GM23338 (cell line): Measurements from ENCODE around the gene NME3. TPM values are rescaled to one million over a fixed set of nuclear protein-coding genes. Genes with fewer than 3 reads are reported as not detected.

Experiments used
- ATAC-seq: fragments of 200-7000 bp; cut with Tn5 transposase; 3 replicates; pipeline ENCODE4 v1.9.1; 2020
- DNase-seq: peaks from one replicate; pipeline ENCODE4 v3.0.0-alpha.2; 2015; ENCODE audit warnings: low spot score
- H2AFZ ChIP-seq: fragments of 200-600 bp; sonication (generic); 2 replicates; pipeline ENCODE4 v1.8.0; 2016; ENCODE audit warnings: antibody characterized with exemption, mild to moderate bottlenecking, moderate library complexity
- H3F3A ChIP-seq: fragments of 200-600 bp; sonication (generic); replicated peaks from 2 replicates; pipeline ENCODE4 v1.8.0; 2017; ENCODE audit warnings: antibody characterized with exemption, mixed run types, low read depth
- H3K27ac ChIP-seq: fragments of 200-600 bp; sonication (generic); 2 replicates; pipeline ENCODE4 v1.6.1; 2016; ENCODE audit warnings: low read depth
- H3K27me3 ChIP-seq: fragments of 200-600 bp; sonication (generic); 2 replicates; pipeline ENCODE4 v1.8.0; 2016; ENCODE audit warnings: mild to moderate bottlenecking, mixed run types, moderate library complexity; ENCODE audit not compliant: insufficient read depth
- H3K36me3 ChIP-seq: fragments of 200-600 bp; sonication (generic); 2 replicates; pipeline ENCODE4 v1.8.0; 2016; ENCODE audit warnings: mild to moderate bottlenecking; ENCODE audit not compliant: insufficient read depth
- H3K4me1 ChIP-seq: fragments of 200-600 bp; sonication (generic); 2 replicates; pipeline ENCODE4 v1.8.0; 2016; ENCODE audit warnings: mild to moderate bottlenecking, moderate library complexity; ENCODE audit not compliant: insufficient read depth
- H3K4me2 ChIP-seq: fragments of 200-600 bp; sonication (generic); 2 replicates; pipeline ENCODE4 v1.7.1; 2017; ENCODE audit warnings: mixed run types
- H3K4me3 ChIP-seq: fragments of 200-600 bp; sonication (generic); 2 replicates; pipeline ENCODE4 v1.6.1; 2016; ENCODE audit warnings: mixed run types
- H3K79me2 ChIP-seq: fragments of 200-600 bp; sonication (generic); replicated peaks from 2 replicates; pipeline ENCODE4 v1.8.0; 2017; ENCODE audit warnings: mild to moderate bottlenecking; ENCODE audit not compliant: insufficient read depth
- H3K9me2 ChIP-seq: fragments of 200-600 bp; sonication (generic); 2 replicates; pipeline ENCODE4 v1.8.0; 2017; ENCODE audit not compliant: insufficient read depth
- H4K20me1 ChIP-seq: fragments of 200-600 bp; sonication (generic); replicated peaks from 2 replicates; pipeline ENCODE4 v1.8.0; 2017; ENCODE audit warnings: mild to moderate bottlenecking; ENCODE audit not compliant: insufficient read depth
- H3K27ac Mint-ChIP-seq: 2 replicates; pipeline ENCODE4 v1.8.0; 2020; ENCODE audit warnings: inconsistent platforms, mild to moderate bottlenecking, moderate library complexity, mixed read lengths
- H3K27me3 Mint-ChIP-seq: 3 replicates; pipeline ENCODE4 v1.8.0; 2022; ENCODE audit warnings: low read depth, mild to moderate bottlenecking, moderate library complexity, mixed read lengths, inconsistent platforms; ENCODE audit not compliant: insufficient read depth, poor library complexity
- H3K36me3 Mint-ChIP-seq: 3 replicates; pipeline ENCODE4 v1.8.0; 2021; ENCODE audit warnings: low read depth, mild to moderate bottlenecking, inconsistent platforms, moderate library complexity, mixed read lengths
- H3K4me1 Mint-ChIP-seq: 3 replicates; pipeline ENCODE4 v1.8.0; 2020; ENCODE audit warnings: mild to moderate bottlenecking, inconsistent platforms, mixed read lengths
- H3K4me3 Mint-ChIP-seq: 3 replicates; pipeline ENCODE4 v1.8.0; 2021; ENCODE audit warnings: moderate library complexity, mild to moderate bottlenecking, inconsistent platforms, mixed read lengths
- H3K9me3 Mint-ChIP-seq: 3 replicates; pipeline ENCODE4 v1.8.0; 2020; ENCODE audit warnings: moderate library complexity, mild to moderate bottlenecking, inconsistent platforms, mixed read lengths
- CREB1 ChIP-seq: fragments of 250-450 bp; sonication (Bioruptor Pico); IDR thresholded peaks from 2 replicates; pipeline ENCODE4 v1.5.0; 2020; ENCODE audit warnings: low read depth, mild to moderate bottlenecking, moderate library complexity
- EZH2 ChIP-seq: fragments of 200-600 bp; sonication (generic); IDR thresholded peaks from one replicate; pipeline ENCODE4 v1.8.0; 2017; ENCODE audit warnings: antibody characterized with exemption, mild to moderate bottlenecking, low read depth; ENCODE audit not compliant: unreplicated experiment
- EZH2phosphoT487 ChIP-seq: fragments of 200-600 bp; sonication (generic); IDR thresholded peaks from one replicate; pipeline ENCODE4 v1.8.1; 2018; ENCODE audit warnings: antibody characterized with exemption; ENCODE audit not compliant: unreplicated experiment
- JUNB ChIP-seq: IDR thresholded peaks from one replicate; pipeline ENCODE4 v1.6.1; 2016; ENCODE audit warnings: antibody characterized with exemption; ENCODE audit not compliant: unreplicated experiment
- NANOG ChIP-seq: IDR thresholded peaks from 2 replicates; pipeline ENCODE4 v1.6.1; 2016; ENCODE audit warnings: antibody characterized with exemption, borderline replicate concordance
- POLR2AphosphoS5 ChIP-seq: IDR thresholded peaks from 2 replicates; pipeline ENCODE4 v1.6.1; 2016; ENCODE audit warnings: antibody characterized with exemption, low read depth
- STAT1 ChIP-seq: IDR thresholded peaks from one replicate; pipeline ENCODE4 v1.6.1; 2016; ENCODE audit warnings: antibody characterized with exemption; ENCODE audit not compliant: unreplicated experiment
- ZNF114 ChIP-seq: fragments of 250-450 bp; sonication (Bioruptor Pico); IDR thresholded peaks from 2 replicates; pipeline ENCODE4 v1.5.0; 2020; ENCODE audit warnings: mild to moderate bottlenecking, moderate library complexity
- ZNF331 ChIP-seq: fragments of 250-450 bp; sonication (Bioruptor Pico); IDR thresholded peaks from 2 replicates; pipeline ENCODE4 v1.5.0; 2020; ENCODE audit warnings: low read depth, mild to moderate bottlenecking, moderate library complexity
- ZNF462 ChIP-seq: fragments of 250-450 bp; sonication (Bioruptor Pico); IDR thresholded peaks from 2 replicates; pipeline ENCODE4 v1.5.0; 2020; ENCODE audit warnings: mild to moderate bottlenecking, moderate library complexity
- polyA plus RNA-seq: library from polyadenylated mRNA; unstranded; fragments of >200 nt; fragmentation: Nextera tagmentation; extraction: Ambion mirVana; gene quantifications from 2 replicates; pipeline ENCODE4 v1.2.1, GENCODE V29; 2016
- total RNA-seq: library from RNA; depleted of rRNA; stranded (reverse); fragments of >200 nt; shearing (Covaris generic); gene quantifications from 2 replicates; pipeline ENCODE4 v1.2.3, GENCODE V29; 2014
- TF ChIP-seq, protein P1 (sequence below), 2 experiments: fragments of 200-600 bp in 1 of 2; sonication (generic) in 1 of 2; conservative IDR thresholded peaks; 2 replicates each; pipeline versions ENCODE4 v1.5.1 to v1.6.1; 2016 to 2017; ENCODE audit warnings: antibody characterized with exemption in 2 of 2, low read depth in 2 of 2, mild to moderate bottlenecking in 2 of 2, moderate library complexity in 1 of 2
- TF ChIP-seq, protein P2 (sequence below): IDR thresholded peaks from 2 replicates; pipeline ENCODE4 v1.6.1; 2016; ENCODE audit warnings: antibody characterized with exemption
- TF ChIP-seq, protein P3 (sequence below): IDR thresholded peaks from one replicate; pipeline ENCODE4 v1.6.1; 2018; ENCODE audit warnings: antibody characterized with exemption; ENCODE audit not compliant: unreplicated experiment

The NME3 gene
- total and polyA plus RNA-seq, 2 experiments from 2014 or later, result 95.3 to 130 TPM

GRCh38 chr16:1792836-1793577 lies 21.7 kb upstream of the NME3 start:
- TF ChIP-seq ZNF114, result no peak
- no peak for TF ChIP-seq STAT1
- no peak for TF ChIP-seq NANOG
- TF ChIP-seq, protein P1, sequence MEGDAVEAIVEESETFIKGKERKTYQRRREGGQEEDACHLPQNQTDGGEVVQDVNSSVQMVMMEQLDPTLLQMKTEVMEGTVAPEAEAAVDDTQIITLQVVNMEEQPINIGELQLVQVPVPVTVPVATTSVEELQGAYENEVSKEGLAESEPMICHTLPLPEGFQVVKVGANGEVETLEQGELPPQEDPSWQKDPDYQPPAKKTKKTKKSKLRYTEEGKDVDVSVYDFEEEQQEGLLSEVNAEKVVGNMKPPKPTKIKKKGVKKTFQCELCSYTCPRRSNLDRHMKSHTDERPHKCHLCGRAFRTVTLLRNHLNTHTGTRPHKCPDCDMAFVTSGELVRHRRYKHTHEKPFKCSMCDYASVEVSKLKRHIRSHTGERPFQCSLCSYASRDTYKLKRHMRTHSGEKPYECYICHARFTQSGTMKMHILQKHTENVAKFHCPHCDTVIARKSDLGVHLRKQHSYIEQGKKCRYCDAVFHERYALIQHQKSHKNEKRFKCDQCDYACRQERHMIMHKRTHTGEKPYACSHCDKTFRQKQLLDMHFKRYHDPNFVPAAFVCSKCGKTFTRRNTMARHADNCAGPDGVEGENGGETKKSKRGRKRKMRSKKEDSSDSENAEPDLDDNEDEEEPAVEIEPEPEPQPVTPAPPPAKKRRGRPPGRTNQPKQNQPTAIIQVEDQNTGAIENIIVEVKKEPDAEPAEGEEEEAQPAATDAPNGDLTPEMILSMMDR (conservative IDR thresholded peaks at IDR 0.05; ENCODE audit: low read depth in 2 of 2), result no peak
- no peak for TF ChIP-seq EZH2phosphoT487
- no peak for TF ChIP-seq ZNF331 (CRISPR knock-in tag)
- no peak for TF ChIP-seq CREB1 (CRISPR knock-in tag)
- TF ChIP-seq, protein P2, sequence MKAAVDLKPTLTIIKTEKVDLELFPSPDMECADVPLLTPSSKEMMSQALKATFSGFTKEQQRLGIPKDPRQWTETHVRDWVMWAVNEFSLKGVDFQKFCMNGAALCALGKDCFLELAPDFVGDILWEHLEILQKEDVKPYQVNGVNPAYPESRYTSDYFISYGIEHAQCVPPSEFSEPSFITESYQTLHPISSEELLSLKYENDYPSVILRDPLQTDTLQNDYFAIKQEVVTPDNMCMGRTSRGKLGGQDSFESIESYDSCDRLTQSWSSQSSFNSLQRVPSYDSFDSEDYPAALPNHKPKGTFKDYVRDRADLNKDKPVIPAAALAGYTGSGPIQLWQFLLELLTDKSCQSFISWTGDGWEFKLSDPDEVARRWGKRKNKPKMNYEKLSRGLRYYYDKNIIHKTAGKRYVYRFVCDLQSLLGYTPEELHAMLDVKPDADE, result no peak
- no peak for TF ChIP-seq EZH2
- no peak for TF ChIP-seq ZNF462 (CRISPR knock-in tag)
- TF ChIP-seq JUNB, result no peak
- TF ChIP-seq, protein P3, sequence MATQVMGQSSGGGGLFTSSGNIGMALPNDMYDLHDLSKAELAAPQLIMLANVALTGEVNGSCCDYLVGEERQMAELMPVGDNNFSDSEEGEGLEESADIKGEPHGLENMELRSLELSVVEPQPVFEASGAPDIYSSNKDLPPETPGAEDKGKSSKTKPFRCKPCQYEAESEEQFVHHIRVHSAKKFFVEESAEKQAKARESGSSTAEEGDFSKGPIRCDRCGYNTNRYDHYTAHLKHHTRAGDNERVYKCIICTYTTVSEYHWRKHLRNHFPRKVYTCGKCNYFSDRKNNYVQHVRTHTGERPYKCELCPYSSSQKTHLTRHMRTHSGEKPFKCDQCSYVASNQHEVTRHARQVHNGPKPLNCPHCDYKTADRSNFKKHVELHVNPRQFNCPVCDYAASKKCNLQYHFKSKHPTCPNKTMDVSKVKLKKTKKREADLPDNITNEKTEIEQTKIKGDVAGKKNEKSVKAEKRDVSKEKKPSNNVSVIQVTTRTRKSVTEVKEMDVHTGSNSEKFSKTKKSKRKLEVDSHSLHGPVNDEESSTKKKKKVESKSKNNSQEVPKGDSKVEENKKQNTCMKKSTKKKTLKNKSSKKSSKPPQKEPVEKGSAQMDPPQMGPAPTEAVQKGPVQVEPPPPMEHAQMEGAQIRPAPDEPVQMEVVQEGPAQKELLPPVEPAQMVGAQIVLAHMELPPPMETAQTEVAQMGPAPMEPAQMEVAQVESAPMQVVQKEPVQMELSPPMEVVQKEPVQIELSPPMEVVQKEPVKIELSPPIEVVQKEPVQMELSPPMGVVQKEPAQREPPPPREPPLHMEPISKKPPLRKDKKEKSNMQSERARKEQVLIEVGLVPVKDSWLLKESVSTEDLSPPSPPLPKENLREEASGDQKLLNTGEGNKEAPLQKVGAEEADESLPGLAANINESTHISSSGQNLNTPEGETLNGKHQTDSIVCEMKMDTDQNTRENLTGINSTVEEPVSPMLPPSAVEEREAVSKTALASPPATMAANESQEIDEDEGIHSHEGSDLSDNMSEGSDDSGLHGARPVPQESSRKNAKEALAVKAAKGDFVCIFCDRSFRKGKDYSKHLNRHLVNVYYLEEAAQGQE, result no peak
- no peak for TF ChIP-seq POLR2AphosphoS5
- Mint-ChIP-seq H3K4me3 (no peak overlapping the region), H3K36me3 (peaks cover 25% of the 10 kb centered on the region), H3K27me3 (no peaks in the 10 kb centered on the region), H3K27ac (no peak overlapping the region), H3K9me3 (peaks cover 19% of the 10 kb centered on the region), H3K4me1 (no peaks in the 10 kb centered on the region)
- H4K20me1 ChIP-seq, result no peaks in the 10 kb centered on the region
- no peaks in the 10 kb centered on the region for H3K4me1 ChIP-seq
- H3F3A ChIP-seq, result no peaks in the 10 kb centered on the region
- ATAC-seq, result no peak
- H3K36me3 ChIP-seq, result no peaks in the 10 kb centered on the region; the same call in 1 of the 2 replicates
- H3K79me2 ChIP-seq, result no peaks in the 10 kb centered on the region
- H3K4me3 ChIP-seq, result no peak overlapping the region
- H3K9me2 ChIP-seq, result no peaks in the 10 kb centered on the region
- no peak for DNase-seq
- H3K27me3 ChIP-seq, result no peaks in the 10 kb centered on the region
- no peak overlapping the region for H3K4me2 ChIP-seq
- no peak overlapping the region for H2AFZ ChIP-seq
- no peak overlapping the region for H3K27ac ChIP-seq
